DOHH2 (cell line): Measurements from ENCODE around the gene SUPT6H.

Experiments used
- CTCF ChIP-seq: fragments of 200-600 bp; sonication (generic); IDR thresholded peaks from one replicate; pipeline ENCODE4 v1.5.1; 2014; ENCODE audit warnings: antibody characterized with exemption, mild to moderate bottlenecking, low read depth, low read length; ENCODE audit not compliant: poor library complexity, severe bottlenecking
- EZH2phosphoT487 ChIP-seq: fragments of 200-600 bp; sonication (generic); IDR thresholded peaks from 2 replicates; pipeline ENCODE4 v1.6.1; 2017; ENCODE audit warnings: borderline replicate concordance, mild to moderate bottlenecking, antibody characterized with exemption, low read length, moderate library complexity, mixed read lengths

GRCh38 chr17:28648698-28649097, 13.3 kb upstream of the SUPT6H start:
- TF ChIP-seq CTCF = no peak
- TF ChIP-seq EZH2phosphoT487 = no peak
